ENCODE measurements around the gene B3GNT4.
A peak's percentile ranks its signal among the peaks of the same experiment; 100 is the strongest.

The B3GNT4 gene

GRCh38 chr12:122182887-122183587, 20.5 kb upstream of the B3GNT4 start, which contains the start of gene LRRC43:
TSS of gene LRRC43 (plus strand) at chr12:122183123. CDS start at chr12:122183145, 22 bp downstream.
- TF ChIP-seq GABPA (IDR thresholded peaks at IDR 0.05; ENCODE audit: low read depth), result no peak
- TF ChIP-seq SPI1 (IDR thresholded peaks at IDR 0.05; ENCODE audit: borderline replicate concordance, low read depth), result no peak
- peak within 1 kb of the TSS; percentile 66 for H3K4me3 ChIP-seq (replicated peaks; ENCODE audit: insufficient read depth, low read length)
- peak; percentile 32 to 50 for DNase-seq (ENCODE audit: low read depth in 1 of 2, low spot score in 1 of 2)
- no peaks in the 10 kb centered on the region for H3K27me3 ChIP-seq (ENCODE audit: insufficient read depth, poor library complexity, severe bottlenecking)
- H3K27ac ChIP-seq (replicated peaks), result no peak within 1 kb of the TSS

GRCh38 chr12:122183588-122183940, 19.9 kb upstream of the B3GNT4 start:
- Histone ChIP-seq H3K27me3 (ENCODE audit: insufficient read depth, poor library complexity, severe bottlenecking) (no peaks in the 10 kb centered on the region), H3K4me3 (replicated peaks; ENCODE audit: insufficient read depth, low read length) (peak overlapping the region; percentile 66), H3K27ac (replicated peaks) (no peak overlapping the region)
- TF ChIP-seq CTCF (IDR thresholded peaks at IDR 0.05; ENCODE audit: insufficient read depth, low read length) (no peak), POLR2AphosphoS5 (IDR thresholded peaks at IDR 0.05; ENCODE audit: low read depth) (no peak), REST (IDR thresholded peaks at IDR 0.05; ENCODE audit: insufficient replicate concordance, low read depth) (no peak), GABPA (IDR thresholded peaks at IDR 0.05; ENCODE audit: low read depth) (no peak), SPI1 (IDR thresholded peaks at IDR 0.05; ENCODE audit: borderline replicate concordance, low read depth) (no peak)
- DNase-seq (ENCODE audit: low read depth in 1 of 2, low spot score in 1 of 2), result no peak

- H3K27ac ChIP-seq (replicated peaks), result no peak overlapping the region
- peak in 1 of 2 experiments; percentile 43 for DNase-seq (ENCODE audit: low read depth in 1 of 2, low spot score in 1 of 2)
- TF ChIP-seq REST (IDR thresholded peaks at IDR 0.05; ENCODE audit: insufficient replicate concordance, low read depth), result no peak
- TF ChIP-seq POLR2AphosphoS5 (IDR thresholded peaks at IDR 0.05; ENCODE audit: low read depth), result no peak
- TF ChIP-seq GABPA (IDR thresholded peaks at IDR 0.05; ENCODE audit: low read depth), result no peak
- no peak for TF ChIP-seq SPI1 (IDR thresholded peaks at IDR 0.05; ENCODE audit: borderline replicate concordance, low read depth)
- H3K27me3 ChIP-seq (ENCODE audit: insufficient read depth, poor library complexity, severe bottlenecking), result no peaks in the 10 kb centered on the region
- H3K4me3 ChIP-seq (replicated peaks; ENCODE audit: insufficient read depth, low read length), result no peak overlapping the region
Observed at GRCh38 chr12:122184517-122184916, 19.0 kb upstream of the B3GNT4 start.

- DNase-seq (ENCODE audit: low read depth in 1 of 2, low spot score in 1 of 2), result no peak
- no peak for TF ChIP-seq GABPA (IDR thresholded peaks at IDR 0.05; ENCODE audit: low read depth)
- no peak for TF ChIP-seq CTCF (IDR thresholded peaks at IDR 0.05; ENCODE audit: insufficient read depth, low read length)
- no peak for TF ChIP-seq REST (IDR thresholded peaks at IDR 0.05; ENCODE audit: insufficient replicate concordance, low read depth)
- no peak for TF ChIP-seq POLR2AphosphoS5 (IDR thresholded peaks at IDR 0.05; ENCODE audit: low read depth)
- no peak for TF ChIP-seq SPI1 (IDR thresholded peaks at IDR 0.05; ENCODE audit: borderline replicate concordance, low read depth)
- Histone ChIP-seq H3K4me3 (replicated peaks; ENCODE audit: insufficient read depth, low read length) (no peak overlapping the region), H3K27me3 (ENCODE audit: insufficient read depth, poor library complexity, severe bottlenecking) (no peaks in the 10 kb centered on the region), H3K27ac (replicated peaks) (no peak overlapping the region)
Observed at GRCh38 chr12:122185079-122185478, 18.4 kb upstream of the B3GNT4 start.
